IMR-90 (cell line): ENCODE results near the gene PHKB.

ENCODE experiments used
- CTCF ChIP-seq: conservative IDR thresholded peaks from 2 replicates; pipeline ENCODE4 v1.5.1; 2012; ENCODE audit warnings: mild to moderate bottlenecking, low read depth, low read length, improper control_type of control experiment
- ELK1 ChIP-seq: fragments of 150-350 bp; IDR thresholded peaks from 2 replicates; pipeline ENCODE4 v1.6.1; 2016; ENCODE audit warnings: low read depth, mild to moderate bottlenecking, low read length, moderate library complexity, borderline replicate concordance
- FOS ChIP-seq: fragments of 150-350 bp; IDR thresholded peaks from 2 replicates; pipeline ENCODE4 v1.6.1; 2016; ENCODE audit warnings: low read depth, low read length
- MAZ ChIP-seq: IDR thresholded peaks from 2 replicates; pipeline ENCODE4 v1.6.1; 2012; ENCODE audit warnings: low read depth, mild to moderate bottlenecking, low read length, improper control_type of control experiment, moderate library complexity, borderline replicate concordance
- RFX5 ChIP-seq: IDR thresholded peaks from 2 replicates; pipeline ENCODE4 v1.8.0; 2012; ENCODE audit warnings: low read depth, mild to moderate bottlenecking, low read length, moderate library complexity

- no peak for TF ChIP-seq RFX5
- TF ChIP-seq CTCF = no peak
- TF ChIP-seq ELK1 = no peak
- TF ChIP-seq FOS = no peak
- no peak for TF ChIP-seq MAZ
Observed at GRCh38 chr16:47644166-47644565, 183.0 kb downstream of the PHKB start.
